Endodermal cell (in vitro differentiated cells): Measurements from ENCODE around the gene TEX2. TPM values are rescaled to one million over a fixed set of nuclear protein-coding genes. Genes with fewer than 3 reads are reported as not detected.

Experiments used
- DNase-seq: peaks from one replicate; pipeline ENCODE4 v3.0.0-alpha.2; 2017
- H3K27ac ChIP-seq: 2 replicates; pipeline ENCODE4 v1.5.1; 2013; ENCODE audit warnings: mild to moderate bottlenecking, low read depth, low read length, moderate library complexity
- H3K27me3 ChIP-seq: 2 replicates; pipeline ENCODE4 v1.6.1; 2013; ENCODE audit warnings: mild to moderate bottlenecking, low read length, moderate library complexity; ENCODE audit not compliant: insufficient read depth, control insufficient read depth, poor library complexity, severe bottlenecking
- H3K36me3 ChIP-seq: 2 replicates; pipeline ENCODE4 v1.7.0; 2013; ENCODE audit warnings: mild to moderate bottlenecking, low read length, moderate library complexity; ENCODE audit not compliant: control insufficient read depth, insufficient read depth
- H3K4me1 ChIP-seq: one replicate; pipeline ENCODE4 v1.7.0; 2013; ENCODE audit warnings: low read length; ENCODE audit not compliant: control insufficient read depth, insufficient read depth
- H3K4me3 ChIP-seq: 2 replicates; pipeline ENCODE4 v1.5.1; 2013; ENCODE audit warnings: mild to moderate bottlenecking, low read length, moderate library complexity
- H3K9ac ChIP-seq: 2 replicates; pipeline ENCODE4 v1.6.1; 2013; ENCODE audit warnings: mild to moderate bottlenecking, low read length, moderate library complexity; ENCODE audit not compliant: poor library complexity, severe bottlenecking; ENCODE audit errors: extremely low read depth
- H3K9me3 ChIP-seq: 2 replicates; pipeline ENCODE4 v1.6.1; 2013; ENCODE audit warnings: mild to moderate bottlenecking, low read length, moderate library complexity; ENCODE audit not compliant: control insufficient read depth
- H3K27ac Mint-ChIP-seq: 2 replicates; pipeline ENCODE4 v1.8.0; 2020; ENCODE audit warnings: mixed read lengths
- H3K27me3 Mint-ChIP-seq: 2 replicates; pipeline ENCODE4 v1.8.0; 2021; ENCODE audit warnings: mild to moderate bottlenecking, mixed read lengths; ENCODE audit not compliant: insufficient read depth
- H3K36me3 Mint-ChIP-seq: 2 replicates; pipeline ENCODE4 v1.8.0; 2020; ENCODE audit warnings: low read depth, mixed read lengths
- H3K4me1 Mint-ChIP-seq: 2 replicates; pipeline ENCODE4 v1.8.0; 2020; ENCODE audit warnings: mixed read lengths
- H3K4me3 Mint-ChIP-seq: 2 replicates; pipeline ENCODE4 v1.8.0; 2020; ENCODE audit warnings: mild to moderate bottlenecking, moderate library complexity, mixed read lengths
- H3K9me3 Mint-ChIP-seq: 2 replicates; pipeline ENCODE4 v1.8.0; 2020; ENCODE audit warnings: mild to moderate bottlenecking, mixed read lengths
- CTCF ChIP-seq: fragments of 200-600 bp; sonication (generic); conservative IDR thresholded peaks from 2 replicates; pipeline ENCODE4 v1.5.0; 2021; ENCODE audit warnings: antibody characterized with exemption, mild to moderate bottlenecking
- WGBS, 2 experiments: methylation state at CpG; one replicate each; pipeline versions ENCODE4 v1.1.5 to v1.1.7; 2013; ENCODE audit warnings: missing lambda C conversion rate in 2 of 2, mixed read lengths in 1 of 2; ENCODE audit not compliant: insufficient coverage in 1 of 2, insufficient read length in 1 of 2; 5-methylcytosine and 5-hydroxymethylcytosine counted together
- total RNA-seq, 2 donors: library from RNA; stranded (reverse); fragmentation: NEBNext Ultra II Directional in 1 of 2; extraction: Animal tissue kit (Norgen Biotek cat#: 25700) in 1 of 2; gene quantifications; 2 replicates in 1 of 2; 3 replicates in 1 of 2; pipeline ENCODE4 v1.2.1, GENCODE V29; 2021

The TEX2 gene
- total RNA-seq, 2 donors from 2014 or later, result 11.6 to 13.1 TPM

- Histone ChIP-seq H3K27me3 (no peaks in the 10 kb centered on the region), H3K9me3 (no peaks in the 10 kb centered on the region), H3K4me1 (no peaks in the 10 kb centered on the region), H3K4me3 (no peak overlapping the region), H3K27ac (no peak overlapping the region), H3K9ac (no peak overlapping the region), H3K36me3 (no peaks in the 10 kb centered on the region)
- H3K27ac Mint-ChIP-seq, result no peak overlapping the region
- no peak overlapping the region for H3K4me3 Mint-ChIP-seq
- DNase-seq, result peak; percentile 35
- no peaks in the 10 kb centered on the region for H3K4me1 Mint-ChIP-seq
- H3K27me3 Mint-ChIP-seq, result no peaks in the 10 kb centered on the region
- H3K36me3 Mint-ChIP-seq, result peaks cover 1% of the 10 kb centered on the region
- TF ChIP-seq CTCF, result no peak
- no peaks in the 10 kb centered on the region for H3K9me3 Mint-ChIP-seq
- 93 to 97% methylated on average over 8 of the region's 8 CpGs for WGBS, 2 experiments
These were observed 147.9 kb downstream of the TEX2 start for GRCh38 chr17:64115043-64115698.

GRCh38 chr17:64113006-64113405 lies 150.1 kb downstream of the TEX2 start:
- TF ChIP-seq CTCF, result no peak
- H3K4me3 ChIP-seq, result no peak overlapping the region
- no peak overlapping the region for H3K9ac ChIP-seq
- H3K4me1 ChIP-seq, result no peaks in the 10 kb centered on the region
- no peaks in the 10 kb centered on the region for H3K27me3 ChIP-seq
- Mint-ChIP-seq H3K27ac (no peak overlapping the region), H3K9me3 (no peaks in the 10 kb centered on the region), H3K27me3 (no peaks in the 10 kb centered on the region), H3K36me3 (peaks cover 1% of the 10 kb centered on the region), H3K4me1 (peaks cover 10% of the 10 kb centered on the region), H3K4me3 (no peak overlapping the region)
- H3K9me3 ChIP-seq, result no peaks in the 10 kb centered on the region
- no peak overlapping the region for H3K27ac ChIP-seq
- WGBS, 2 experiments, result 94 to 100% methylated on average over 1 to 2 of the region's 2 CpGs
- H3K36me3 ChIP-seq, result no peaks in the 10 kb centered on the region
- no peak for DNase-seq

DNA sequence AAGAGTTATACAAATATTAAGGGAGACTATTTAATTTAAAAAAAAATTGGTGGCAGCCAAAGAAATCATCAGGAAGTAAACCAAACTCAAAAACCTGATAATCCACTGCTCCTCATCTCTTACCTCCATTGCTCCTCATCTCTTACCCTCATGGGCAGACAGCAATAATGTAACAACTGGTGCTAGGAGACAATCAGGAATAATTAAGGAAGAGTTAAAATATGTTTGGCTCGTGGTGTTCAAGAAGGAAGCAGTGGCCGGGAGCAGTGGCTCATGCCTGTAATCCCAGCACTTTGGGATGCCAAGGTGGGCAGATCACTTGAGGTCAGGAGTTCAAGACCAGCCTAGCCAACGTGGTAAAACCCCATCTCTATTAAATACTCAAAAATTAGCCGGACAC lies 151.2 kb downstream of the TEX2 start:
- no peaks in the 10 kb centered on the region for H3K9me3 ChIP-seq
- no peaks in the 10 kb centered on the region for H3K27me3 ChIP-seq
- no peaks in the 10 kb centered on the region for H3K27me3 Mint-ChIP-seq
- no peaks in the 10 kb centered on the region for H3K36me3 Mint-ChIP-seq
- no peak for TF ChIP-seq CTCF
- H3K9me3 Mint-ChIP-seq, result no peaks in the 10 kb centered on the region
- H3K4me1 ChIP-seq, result no peaks in the 10 kb centered on the region
- H3K4me3 ChIP-seq, result no peak overlapping the region
- DNase-seq, result no peak
- 88 to 89% methylated on average over 4 of the region's 4 CpGs for WGBS, 2 experiments
- H3K4me1 Mint-ChIP-seq, result peaks cover 10% of the 10 kb centered on the region
- no peaks in the 10 kb centered on the region for H3K36me3 ChIP-seq
- H3K27ac ChIP-seq, result no peak overlapping the region
- H3K4me3 Mint-ChIP-seq, result no peak overlapping the region
- H3K27ac Mint-ChIP-seq, result no peak overlapping the region
- no peak overlapping the region for H3K9ac ChIP-seq
